Trophoblast cell (in vitro differentiated cells and primary cell): ENCODE results near the gene SORT1.

Experiments
- DNase-seq, 2 donors: peaks; one replicate each; pipeline ENCODE4 v3.0.0-alpha.2; 2016
- H2AFZ ChIP-seq: 2 replicates; pipeline ENCODE4 v1.6.1; 2013; ENCODE audit warnings: low read length, moderate library complexity, mild to moderate bottlenecking; ENCODE audit not compliant: insufficient read depth, poor library complexity
- H2AK5ac ChIP-seq: 2 replicates; pipeline ENCODE4 v1.6.1; 2013; ENCODE audit warnings: mild to moderate bottlenecking, low read length
- H2BK120ac ChIP-seq: 2 replicates; pipeline ENCODE4 v1.6.1; 2013; ENCODE audit warnings: low read length, mild to moderate bottlenecking, moderate library complexity; ENCODE audit not compliant: insufficient read depth, poor library complexity
- H2BK12ac ChIP-seq: 2 replicates; pipeline ENCODE4 v1.6.1; 2013; ENCODE audit warnings: mild to moderate bottlenecking, low read length, moderate library complexity
- H2BK5ac ChIP-seq: 2 replicates; pipeline ENCODE4 v1.6.1; 2013; ENCODE audit warnings: low read length, low read depth, moderate library complexity, mild to moderate bottlenecking; ENCODE audit not compliant: poor library complexity
- H3K14ac ChIP-seq: 2 replicates; pipeline ENCODE4 v1.6.1; 2013; ENCODE audit warnings: mild to moderate bottlenecking, low read length
- H3K18ac ChIP-seq: 2 replicates; pipeline ENCODE4 v1.6.1; 2013; ENCODE audit warnings: mild to moderate bottlenecking, low read length
- H3K23ac ChIP-seq: 2 replicates; pipeline ENCODE4 v1.6.1; 2013; ENCODE audit warnings: low read length
- H3K27ac ChIP-seq: 2 replicates; pipeline ENCODE4 v1.5.1; 2013; ENCODE audit warnings: low read depth, mild to moderate bottlenecking, inconsistent platforms, low read length, moderate library complexity
- H3K27me3 ChIP-seq: 2 replicates; pipeline ENCODE4 v1.6.1; 2013; ENCODE audit warnings: inconsistent platforms, mild to moderate bottlenecking, low read length, moderate library complexity; ENCODE audit not compliant: insufficient read depth
- H3K36me3 ChIP-seq, 2 experiments: 1 replicate in 1 of 2; 2 replicates in 1 of 2; pipeline ENCODE4 v1.6.1; 2013; ENCODE audit warnings: low read length in 2 of 2, mild to moderate bottlenecking in 2 of 2, moderate library complexity in 1 of 2; ENCODE audit not compliant: insufficient read depth in 2 of 2, control insufficient read depth in 1 of 2
- H3K4ac ChIP-seq: 2 replicates; pipeline ENCODE4 v1.6.1; 2013; ENCODE audit warnings: low read depth, mild to moderate bottlenecking, low read length, moderate library complexity
- H3K4me1 ChIP-seq, 2 experiments: 1 replicate in 1 of 2; 2 replicates in 1 of 2; pipeline ENCODE4 v1.6.1; 2013; ENCODE audit warnings: low read length in 2 of 2, mild to moderate bottlenecking in 2 of 2, moderate library complexity in 1 of 2; ENCODE audit not compliant: insufficient read depth in 2 of 2, control insufficient read depth in 1 of 2
- H3K4me2 ChIP-seq: 2 replicates; pipeline ENCODE4 v1.6.1; 2013; ENCODE audit warnings: inconsistent platforms, mild to moderate bottlenecking, low read length, moderate library complexity
- H3K4me3 ChIP-seq: 2 replicates; pipeline ENCODE4 v1.5.1; 2013; ENCODE audit warnings: mild to moderate bottlenecking, low read depth, low read length, inconsistent platforms
- H3K79me1 ChIP-seq: one replicate; pipeline ENCODE4 v1.6.1; 2013; ENCODE audit warnings: low read length
- H3K79me2 ChIP-seq: 2 replicates; pipeline ENCODE4 v1.6.1; 2013; ENCODE audit warnings: low read length, mild to moderate bottlenecking; ENCODE audit not compliant: control insufficient read depth, insufficient read depth, poor library complexity
- H3K9ac ChIP-seq: 2 replicates; pipeline ENCODE4 v1.6.1; 2013; ENCODE audit warnings: mild to moderate bottlenecking, low read length
- H3K9me3 ChIP-seq: 2 replicates; pipeline ENCODE4 v1.6.1; 2013; ENCODE audit warnings: low read depth, mild to moderate bottlenecking, control low read depth, inconsistent platforms, low read length; ENCODE audit not compliant: insufficient read depth
- H4K12ac ChIP-seq: 2 replicates; pipeline ENCODE4 v1.6.1; 2013; ENCODE audit warnings: low read depth, mild to moderate bottlenecking, low read length, moderate library complexity
- H4K8ac ChIP-seq: 2 replicates; pipeline ENCODE4 v1.6.1; 2013; ENCODE audit warnings: low read depth, mild to moderate bottlenecking, low read length, moderate library complexity
- H4K91ac ChIP-seq: one replicate; pipeline ENCODE4 v1.6.1; 2013; ENCODE audit warnings: low read depth, mild to moderate bottlenecking, low read length, moderate library complexity
- WGBS: extraction: QIAGEN DNeasy Blood & Tissue Kit; methylation state at CpG from one replicate; pipeline ENCODE4 v1.1.7; 2013; ENCODE audit warnings: missing lambda C conversion rate; ENCODE audit not compliant: insufficient read length, insufficient coverage; ENCODE audit errors: extremely low coverage; 5-methylcytosine and 5-hydroxymethylcytosine counted together

SORT1 gene

DNA sequence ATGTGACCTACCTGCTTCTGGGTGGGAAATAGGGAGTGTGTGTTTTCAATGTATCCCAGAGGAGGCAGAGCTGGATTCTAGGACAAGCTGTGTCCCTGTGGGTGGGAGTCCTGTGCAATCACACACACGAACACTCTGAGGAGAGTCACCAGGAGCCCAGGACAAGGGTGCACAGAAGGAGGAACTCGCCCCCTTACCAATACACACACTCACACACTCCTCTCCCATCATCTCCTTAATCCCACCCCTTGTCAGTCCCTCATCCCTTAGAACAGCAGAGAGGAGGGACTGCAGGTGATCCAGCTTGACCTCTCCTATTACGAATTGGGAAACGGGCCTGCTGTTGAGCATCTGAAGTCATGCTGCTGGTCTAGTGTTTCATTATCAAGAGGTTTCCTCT lies 82.4 kb downstream of the SORT1 start:
- WGBS, result no CpG with 5 or more reads among the region's 4 CpGs

DNA sequence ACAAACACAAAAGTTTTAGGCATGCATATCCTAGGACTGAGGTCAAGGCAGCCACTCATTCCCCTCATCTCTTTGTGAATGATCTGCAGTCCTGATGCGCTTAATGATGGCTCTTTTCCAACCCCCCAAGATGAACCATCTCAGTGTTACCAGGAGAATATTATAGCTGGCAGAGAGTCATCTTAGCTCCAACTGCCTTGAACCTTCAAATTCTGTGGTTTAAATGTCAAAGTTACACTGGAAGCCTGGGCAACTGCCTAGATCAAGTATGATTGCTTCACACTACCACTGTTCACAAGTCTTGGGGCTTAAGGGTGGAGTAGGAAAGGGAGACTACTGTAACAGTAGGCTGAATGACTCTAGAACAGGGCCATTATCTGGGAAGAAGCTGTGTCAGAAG lies 82.9 kb downstream of the SORT1 start:
- Histone ChIP-seq H3K23ac (no peak overlapping the region), H3K4me2 (no peak overlapping the region), H2BK5ac (no peak overlapping the region), H3K14ac (no peak overlapping the region), H3K27me3 (no peaks in the 10 kb centered on the region), H3K36me3 (peaks cover 45 to 71% of the 10 kb centered on the region in 2 experiments), H2AK5ac (no peak overlapping the region), H3K4me3 (no peak overlapping the region), H4K91ac (no peak overlapping the region), H4K12ac (no peak overlapping the region), H3K4ac (no peak overlapping the region), H3K9me3 (peaks cover 3% of the 10 kb centered on the region), H3K18ac (no peak overlapping the region), H3K9ac (no peak overlapping the region), H4K8ac (no peak overlapping the region), H3K79me2 (no peaks in the 10 kb centered on the region), H2AFZ (no peak overlapping the region), H3K27ac (no peak overlapping the region), H3K4me1 (peaks cover 3 to 6% of the 10 kb centered on the region in 2 experiments), H2BK12ac (no peak overlapping the region), H3K79me1 (no peaks in the 10 kb centered on the region), H2BK120ac (no peak overlapping the region)
- DNase-seq, result no peak
- WGBS, result no CpG with 5 or more reads among the region's 1 CpG

More for the DNA sequence above, 82.4 kb downstream of the SORT1 start:
- Histone ChIP-seq H3K4ac (no peak overlapping the region), H2BK5ac (no peak overlapping the region), H4K8ac (no peak overlapping the region), H4K91ac (no peak overlapping the region), H3K4me2 (no peak overlapping the region), H3K4me1 (peaks cover 4 to 6% of the 10 kb centered on the region in 2 experiments), H4K12ac (no peak overlapping the region), H3K14ac (no peak overlapping the region), H2AFZ (no peak overlapping the region), H2AK5ac (no peak overlapping the region), H3K79me1 (no peaks in the 10 kb centered on the region), H3K79me2 (no peaks in the 10 kb centered on the region), H3K36me3 (peaks cover 45 to 71% of the 10 kb centered on the region in 2 experiments), H2BK120ac (no peak overlapping the region), H3K27ac (no peak overlapping the region), H3K4me3 (no peak overlapping the region), H3K18ac (no peak overlapping the region), H3K23ac (no peak overlapping the region), H3K9me3 (peaks cover 3% of the 10 kb centered on the region), H3K9ac (no peak overlapping the region), H3K27me3 (no peaks in the 10 kb centered on the region), H2BK12ac (no peak overlapping the region)
- DNase-seq, result no peak

DNA sequence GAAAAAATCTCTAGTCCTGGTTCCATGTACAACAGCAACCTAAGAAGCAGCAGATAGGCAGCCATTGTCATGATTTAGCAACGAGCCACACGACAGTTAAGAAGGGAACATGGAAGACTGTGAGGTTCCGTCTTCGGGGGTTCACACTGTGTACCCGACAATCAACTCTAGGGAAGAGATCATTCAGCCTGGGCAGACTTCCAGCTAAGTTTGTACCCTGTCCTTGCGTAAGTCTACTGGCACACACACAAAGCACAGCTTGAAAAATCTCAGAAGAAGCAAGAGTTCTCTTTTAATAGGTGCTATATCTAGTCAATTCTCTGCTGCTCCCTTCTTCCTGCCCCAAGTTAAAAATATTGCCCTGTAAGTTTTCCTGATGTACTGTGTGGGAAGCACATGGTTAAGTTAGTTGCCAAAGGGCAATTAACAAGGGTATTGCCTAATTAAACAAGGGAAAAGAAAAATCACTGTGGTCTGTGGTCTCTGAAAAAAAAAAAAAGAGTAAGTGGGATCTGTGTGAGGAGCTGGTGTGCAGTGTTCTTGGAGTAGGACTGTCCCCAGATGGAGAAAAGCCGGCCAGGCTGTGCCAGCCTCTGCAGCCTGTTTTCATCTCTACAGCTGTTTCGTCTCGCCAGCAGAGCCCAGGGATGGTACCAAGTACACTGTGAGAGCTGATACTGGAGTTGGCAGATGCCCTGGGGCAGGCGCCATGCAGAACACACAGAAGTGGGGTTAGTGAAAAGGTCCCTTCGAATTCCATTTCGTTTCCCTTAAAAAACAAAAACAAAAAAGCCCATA lies 84.5 kb downstream of the SORT1 start:
- H3K9me3 ChIP-seq, result peaks cover 3% of the 10 kb centered on the region
- H3K27ac ChIP-seq, result no peak overlapping the region
- no peak overlapping the region for H3K4me2 ChIP-seq
- H3K9ac ChIP-seq, result no peak overlapping the region
- H2AFZ ChIP-seq, result no peak overlapping the region
- H3K4ac ChIP-seq, result no peak overlapping the region
- H4K12ac ChIP-seq, result no peak overlapping the region
- H2AK5ac ChIP-seq, result no peak overlapping the region
- H4K8ac ChIP-seq, result no peak overlapping the region
- no peak overlapping the region for H2BK12ac ChIP-seq
- no peak overlapping the region for H4K91ac ChIP-seq
- no peaks in the 10 kb centered on the region for H3K79me2 ChIP-seq
- H3K36me3 ChIP-seq, result peaks cover 34 to 64% of the 10 kb centered on the region in 2 experiments
- no peak overlapping the region for H2BK5ac ChIP-seq
- H3K79me1 ChIP-seq, result no peaks in the 10 kb centered on the region
- no peak overlapping the region for H3K23ac ChIP-seq
- no CpG with 5 or more reads among the region's 12 CpGs for WGBS
- H3K4me1 ChIP-seq, result peaks cover 0 to 4% of the 10 kb centered on the region in 2 experiments
- H3K4me3 ChIP-seq, result no peak overlapping the region
- no peak for DNase-seq
- no peak overlapping the region for H2BK120ac ChIP-seq
- no peak overlapping the region for H3K14ac ChIP-seq
- no peaks in the 10 kb centered on the region for H3K27me3 ChIP-seq
- H3K18ac ChIP-seq, result no peak overlapping the region

DNA sequence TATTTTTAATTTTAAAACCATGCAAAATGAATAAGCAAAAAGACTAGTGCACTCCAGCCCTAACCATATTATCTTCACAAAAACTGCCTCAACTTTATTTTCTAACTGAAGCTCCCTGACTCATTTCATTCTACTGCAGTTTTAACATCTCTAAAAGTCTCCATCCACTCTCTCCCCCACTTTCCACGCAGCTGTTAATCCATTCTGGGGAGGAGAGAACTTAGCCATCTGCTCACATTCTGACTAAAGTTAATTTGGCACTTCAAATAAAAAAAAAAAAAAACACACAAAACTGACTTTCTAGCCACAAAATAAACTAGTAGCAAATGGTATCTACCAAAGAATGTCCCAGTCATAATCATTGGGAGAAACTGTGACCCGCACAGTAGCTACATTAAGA lies 85.5 kb downstream of the SORT1 start:
- Histone ChIP-seq H3K27ac (no peak overlapping the region), H3K27me3 (no peaks in the 10 kb centered on the region), H3K4ac (no peak overlapping the region), H3K9me3 (no peaks in the 10 kb centered on the region), H4K8ac (no peak overlapping the region), H2AK5ac (no peak overlapping the region), H3K4me1 (peaks cover 2 to 9% of the 10 kb centered on the region in 2 experiments), H4K91ac (no peak overlapping the region), H2BK12ac (no peak overlapping the region), H4K12ac (no peak overlapping the region), H3K4me2 (no peak overlapping the region), H3K79me2 (no peaks in the 10 kb centered on the region), H2BK120ac (no peak overlapping the region), H3K4me3 (no peak overlapping the region), H3K23ac (no peak overlapping the region), H3K36me3 (peaks cover 27 to 59% of the 10 kb centered on the region in 2 experiments), H2AFZ (no peak overlapping the region), H3K14ac (no peak overlapping the region), H3K79me1 (no peaks in the 10 kb centered on the region), H3K18ac (no peak overlapping the region), H2BK5ac (no peak overlapping the region), H3K9ac (no peak overlapping the region)
- no CpG with 5 or more reads among the region's 2 CpGs for WGBS
- DNase-seq, result no peak
